Activated CD4-positive, CD25-positive, alpha-beta regulatory T cell treated with anti-CD3 and anti-CD28 coated beads, Interleukin-2, amount 50 U/mL, for 24 hours (primary cell): Measurements from ENCODE around the gene RBM5.

Experiments
- ATAC-seq, 2 donors: fragments of 150-1000 bp; cut with Tn5 transposase; one replicate each; pipeline ENCODE4 v1.10.0; 2021; ENCODE audit warnings: mild to moderate bottlenecking in 1 of 2, moderate library complexity in 1 of 2

Gene RBM5

DNA sequence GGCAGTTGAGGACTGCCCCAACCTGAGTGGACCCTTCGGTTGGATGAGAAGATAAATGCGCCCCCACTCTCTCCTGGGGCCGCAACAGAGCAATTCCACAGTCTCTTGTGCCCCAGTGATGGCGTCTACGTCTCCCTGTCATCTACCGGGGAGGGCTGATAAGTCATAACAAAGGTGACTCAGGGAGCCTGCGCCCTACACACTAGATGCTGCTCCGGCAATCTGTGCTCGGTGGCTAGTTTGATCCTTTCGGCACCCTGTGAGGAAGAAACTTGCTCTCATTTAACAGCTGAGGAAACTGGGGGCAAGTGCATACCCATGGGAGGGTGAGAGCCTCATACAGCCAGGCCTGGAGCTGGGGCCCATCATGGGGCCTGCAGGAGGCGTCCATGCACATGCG lies 52.3 kb downstream of the RBM5 start:
- no peak for ATAC-seq

GRCh38 chr3:50146316-50146901 lies 57.7 kb downstream of the RBM5 start:
- ATAC-seq, result no peak

GRCh38 chr3:50147016-50147415 lies 58.3 kb downstream of the RBM5 start:
- ATAC-seq, result no peak

GRCh38 chr3:50147447-50147846 lies 58.7 kb downstream of the RBM5 start:
- ATAC-seq, result no peak

DNA sequence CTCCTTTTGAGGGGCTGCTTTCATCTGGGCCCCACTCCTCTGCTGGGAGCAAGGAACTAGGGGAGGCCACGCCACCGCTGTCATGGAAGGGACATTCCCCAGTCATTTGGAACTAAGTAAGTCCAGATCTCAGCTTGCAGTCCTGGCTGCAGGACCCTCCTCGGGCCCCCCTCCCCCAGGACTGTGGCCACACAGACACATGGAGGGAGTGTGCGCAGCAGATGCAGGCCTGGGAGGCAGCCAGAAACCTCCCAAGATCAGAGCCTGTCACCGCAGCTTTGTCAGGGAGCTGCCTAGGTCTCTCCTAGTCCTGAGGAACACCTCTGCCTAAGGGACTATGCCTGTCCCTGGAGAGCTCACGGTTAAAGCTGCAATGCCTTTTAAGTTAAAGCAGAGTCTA lies 59.1 kb downstream of the RBM5 start:
- ATAC-seq, result no peak

DNA sequence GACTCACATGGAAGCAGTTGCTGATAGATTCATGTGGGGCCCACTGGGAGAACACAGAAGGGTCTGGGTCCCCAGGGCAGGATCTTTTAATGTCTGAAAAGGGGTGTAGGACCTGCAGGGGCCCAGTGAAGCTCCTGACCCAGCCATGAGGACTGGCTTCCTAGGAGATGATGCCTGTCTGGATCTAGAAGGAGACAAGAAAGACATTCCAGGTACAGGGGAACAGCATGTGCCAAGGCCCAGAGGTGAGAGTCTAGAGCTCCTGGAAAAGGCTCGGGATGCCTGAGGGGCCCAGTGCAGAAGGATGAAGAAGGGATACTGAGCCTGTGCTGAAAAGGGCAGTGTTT lies 61.7 kb downstream of the RBM5 start:
- ATAC-seq, result no peak

GRCh38 chr3:50150863-50151686 lies 62.4 kb downstream of the RBM5 start:
- ATAC-seq, result no peak

DNA sequence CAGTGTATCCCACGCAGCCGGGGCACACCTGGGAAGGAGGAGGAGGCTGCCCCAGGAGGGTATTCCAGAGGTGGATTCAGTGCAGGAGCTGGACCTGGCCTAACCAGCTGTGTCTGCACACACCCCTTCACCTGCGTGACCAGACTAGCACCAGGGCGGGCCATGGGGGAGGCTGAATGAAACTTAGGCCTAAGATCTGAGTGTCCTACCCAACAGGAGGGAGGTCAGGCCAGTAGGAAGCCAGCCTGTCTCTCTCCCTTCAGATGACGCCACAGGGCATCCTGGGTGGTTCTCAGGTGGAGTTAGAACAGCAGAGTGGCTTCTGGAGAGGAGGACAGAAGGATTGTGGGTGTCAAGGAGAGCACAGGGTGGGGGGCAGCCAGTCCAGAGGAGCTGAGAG lies 63.0 kb downstream of the RBM5 start:
- no peak for ATAC-seq

- no peak for ATAC-seq
Measured at GRCh38 chr3:50153782-50154475, 65.2 kb downstream of the RBM5 start.

GRCh38 chr3:50154476-50154839 lies 65.7 kb downstream of the RBM5 start:
- ATAC-seq, result peak; percentile 1 to 2

DNA sequence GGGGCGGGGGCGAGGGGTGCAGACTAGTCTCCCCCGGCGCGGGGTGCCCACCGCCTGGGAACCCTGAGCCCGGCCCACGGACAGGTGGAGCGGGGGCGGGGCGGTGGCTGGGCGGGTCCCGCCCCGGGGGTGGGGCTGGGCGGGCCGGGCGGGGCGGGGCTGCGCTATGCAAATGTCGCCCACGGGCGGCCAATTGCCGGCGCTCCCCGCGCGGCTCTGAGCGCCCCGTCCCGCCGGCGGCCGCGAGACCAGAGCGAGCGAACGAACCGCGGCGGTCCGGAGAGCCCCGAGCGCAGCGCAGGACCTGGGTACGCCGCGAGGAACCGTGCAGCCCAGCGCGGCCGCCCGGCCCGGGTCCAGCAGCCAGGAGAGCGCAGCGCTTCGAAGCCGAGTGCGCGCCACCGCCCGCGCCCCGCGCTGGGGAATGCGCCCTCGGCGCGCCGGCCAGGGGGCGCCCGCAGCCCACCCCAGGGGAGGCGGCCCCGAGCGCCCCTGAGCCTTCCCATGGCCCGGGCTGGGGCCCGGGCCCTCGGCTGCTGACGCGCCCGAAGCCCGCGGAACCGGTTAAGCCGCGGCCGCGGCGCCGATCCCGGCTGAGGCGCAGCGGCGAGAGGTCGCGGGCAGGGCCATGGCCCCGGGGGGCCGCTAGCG lies 66.2 kb downstream of the RBM5 start, which contains the start of gene SEMA3F:
SEMA3F (plus strand) TSS at position 485 of the 651 bp plus-strand sequence. CDS start 4,299 bp downstream, outside the sequence.
- ATAC-seq, result peak; percentile 85 to 86

- ATAC-seq, result no peak
Measured at GRCh38 chr3:50155491-50155878, 66.8 kb downstream of the RBM5 start.

DNA sequence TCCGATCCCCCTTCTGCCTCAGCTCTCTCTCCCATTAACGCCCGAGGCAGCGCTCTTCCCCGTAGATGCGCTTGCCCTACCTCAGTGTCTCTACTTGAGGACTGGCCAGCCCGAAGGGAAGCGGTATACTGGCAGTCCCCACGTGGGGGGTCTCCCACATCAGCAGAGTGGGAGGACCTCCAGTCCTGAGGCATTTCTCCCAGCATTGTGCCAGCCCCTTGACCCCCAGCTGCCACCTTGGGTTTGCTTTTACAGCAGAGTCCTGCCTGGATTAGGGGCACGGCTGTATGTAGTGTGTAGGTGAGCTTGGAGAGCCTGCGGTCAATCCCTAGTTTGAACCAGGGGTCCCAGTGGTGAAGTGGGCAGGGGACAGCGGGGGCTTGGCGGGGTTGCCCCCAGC lies 67.2 kb downstream of the RBM5 start:
- ATAC-seq, result no peak

GRCh38 chr3:50156549-50157493 lies 68.1 kb downstream of the RBM5 start:
- ATAC-seq, result no peak

- ATAC-seq, result no peak
Measured at GRCh38 chr3:50157827-50158529, 69.3 kb downstream of the RBM5 start.

- ATAC-seq, result no peak
Measured at GRCh38 chr3:50158530-50159146, 69.9 kb downstream of the RBM5 start.

- ATAC-seq, result no peak
Measured at GRCh38 chr3:50160561-50160983, 71.9 kb downstream of the RBM5 start.

GRCh38 chr3:50161320-50161719 lies 72.6 kb downstream of the RBM5 start:
- ATAC-seq, result no peak

GRCh38 chr3:50162034-50162883 lies 73.5 kb downstream of the RBM5 start:
- ATAC-seq, result no peak
